Measurements from ENCODE around the gene TNFRSF11A. TPM values are rescaled to one million over a fixed set of nuclear protein-coding genes. Genes with fewer than 3 reads are reported as not detected.

TNFRSF11A gene
- total RNA-seq, 2 experiments from 2014 or later = 1.7 TPM

- POLR2A ChIA-PET = no interaction called here
Measured at GRCh38 chr18:62432176-62432575, 107.1 kb downstream of the TNFRSF11A start.

GRCh38 chr18:62434798-62435197, 109.7 kb downstream of the TNFRSF11A start:
- intact Hi-C loops (cut with DNase I, micrococcal nuclease) = no loop called here
- POLR2A ChIA-PET = no interaction called here
- ATAC-seq (ENCODE audit: poor library complexity) = no peak
- Mint-ChIP-seq H3K27ac (no peak overlapping the region), H3K36me3 (ENCODE audit: low read depth) (no peaks in the 10 kb centered on the region), H3K27me3 (no peaks in the 10 kb centered on the region), H3K4me1 (ENCODE audit: low read depth) (no peaks in the 10 kb centered on the region), H3K4me3 (no peak overlapping the region), H3K9me3 (peaks cover under 1% of the 10 kb centered on the region)
- no peak for DNase-seq
- no peak overlapping the region for H3K4me3 ChIP-seq (ENCODE audit: low read length)
- H3K27ac ChIP-seq (ENCODE audit: low read depth in 1 of 2, low read length in 2 of 2) = no peak overlapping the region
- TF ChIP-seq CTCF (IDR thresholded peaks at IDR 0.05) = no peak
- peaks cover 0 to 5% of the 10 kb centered on the region in 2 experiments for H3K9me3 ChIP-seq (ENCODE audit: control insufficient read depth in 1 of 2, insufficient read depth in 1 of 2, low read length in 2 of 2)
- H3K4me1 ChIP-seq (ENCODE audit: insufficient read depth, low read length) = no peaks in the 10 kb centered on the region
- CTCF ChIA-PET = interaction anchor here (1.1 kb wide), 1 partner anchor 9 kb away, joined by 5 read pairs; no protein-coding TSS in a partner anchor
- H3K36me3 ChIP-seq (ENCODE audit: insufficient read depth, low read length) = no peaks in the 10 kb centered on the region
- peaks cover 0 to 4% of the 10 kb centered on the region in 2 experiments for H3K27me3 ChIP-seq (ENCODE audit: control insufficient read depth in 1 of 2, insufficient read depth in 2 of 2, low read length in 2 of 2)

More at GRCh38 chr18:62432176-62432575, 107.1 kb downstream of the TNFRSF11A start:
- no peak overlapping the region for H3K4me3 ChIP-seq (ENCODE audit: low read length)
- DNase-seq (no peak), ATAC-seq (ENCODE audit: poor library complexity) (no peak)
- intact Hi-C loops (cut with DNase I, micrococcal nuclease) = no loop called here
- H3K4me1 ChIP-seq (ENCODE audit: insufficient read depth, low read length) = no peaks in the 10 kb centered on the region
- H3K9me3 ChIP-seq (ENCODE audit: control insufficient read depth in 1 of 2, insufficient read depth in 1 of 2, low read length in 2 of 2) = peaks cover 0 to 5% of the 10 kb centered on the region in 2 experiments
- Mint-ChIP-seq H3K9me3 (peaks cover 4% of the 10 kb centered on the region), H3K36me3 (ENCODE audit: low read depth) (no peaks in the 10 kb centered on the region), H3K27ac (no peak overlapping the region), H3K4me3 (no peak overlapping the region), H3K4me1 (ENCODE audit: low read depth) (no peaks in the 10 kb centered on the region), H3K27me3 (no peaks in the 10 kb centered on the region)
- CTCF ChIA-PET = no interaction called here
- no peaks in the 10 kb centered on the region for H3K27me3 ChIP-seq (ENCODE audit: control insufficient read depth in 1 of 2, insufficient read depth in 2 of 2, low read length in 2 of 2)
- no peaks in the 10 kb centered on the region for H3K36me3 ChIP-seq (ENCODE audit: insufficient read depth, low read length)
- H3K27ac ChIP-seq (ENCODE audit: low read depth in 1 of 2, low read length in 2 of 2) = no peak overlapping the region
- no peak for TF ChIP-seq CTCF (IDR thresholded peaks at IDR 0.05)

- H3K4me1 ChIP-seq (ENCODE audit: insufficient read depth, low read length) = no peaks in the 10 kb centered on the region
- H3K36me3 Mint-ChIP-seq (ENCODE audit: low read depth) = no peaks in the 10 kb centered on the region
- no peak overlapping the region for H3K4me3 Mint-ChIP-seq
- CTCF ChIA-PET = interaction anchor here (1.1 kb wide), 2 partner anchors 10 to 148 kb away, joined by 3 to 5 read pairs; no protein-coding TSS in a partner anchor
- POLR2A ChIA-PET = no interaction called here
- no peak for TF ChIP-seq CTCF (IDR thresholded peaks at IDR 0.05)
- peaks cover 0 to 4% of the 10 kb centered on the region in 2 experiments for H3K27me3 ChIP-seq (ENCODE audit: control insufficient read depth in 1 of 2, insufficient read depth in 2 of 2, low read length in 2 of 2)
- H3K27ac ChIP-seq (ENCODE audit: low read depth in 1 of 2, low read length in 2 of 2) = no peak overlapping the region
- no peaks in the 10 kb centered on the region for H3K36me3 ChIP-seq (ENCODE audit: insufficient read depth, low read length)
- ATAC-seq (ENCODE audit: poor library complexity) (no peak), DNase-seq (no peak)
- H3K9me3 Mint-ChIP-seq = no peaks in the 10 kb centered on the region
- intact Hi-C loops (cut with DNase I, micrococcal nuclease) = no loop called here
- H3K9me3 ChIP-seq (ENCODE audit: control insufficient read depth in 1 of 2, insufficient read depth in 1 of 2, low read length in 2 of 2) = no peaks in the 10 kb centered on the region
- no peaks in the 10 kb centered on the region for H3K4me1 Mint-ChIP-seq (ENCODE audit: low read depth)
- no peaks in the 10 kb centered on the region for H3K27me3 Mint-ChIP-seq
- H3K27ac Mint-ChIP-seq = no peak overlapping the region
- no peak overlapping the region for H3K4me3 ChIP-seq (ENCODE audit: low read length)
Measured at GRCh38 chr18:62435435-62436031, 110.4 kb downstream of the TNFRSF11A start.

Measured in CD4-positive, alpha-beta T cell (primary cell).